ENCODE data around the gene EMSY. TPM values are rescaled to one million over a fixed set of nuclear protein-coding genes. Genes with fewer than 3 reads are reported as not detected.

Gene EMSY
- total and polyA plus RNA-seq, 2 donors (not counting 1 experiment from before 2014, with no cell fraction given): 27.4 to 59.7 TPM

DNA sequence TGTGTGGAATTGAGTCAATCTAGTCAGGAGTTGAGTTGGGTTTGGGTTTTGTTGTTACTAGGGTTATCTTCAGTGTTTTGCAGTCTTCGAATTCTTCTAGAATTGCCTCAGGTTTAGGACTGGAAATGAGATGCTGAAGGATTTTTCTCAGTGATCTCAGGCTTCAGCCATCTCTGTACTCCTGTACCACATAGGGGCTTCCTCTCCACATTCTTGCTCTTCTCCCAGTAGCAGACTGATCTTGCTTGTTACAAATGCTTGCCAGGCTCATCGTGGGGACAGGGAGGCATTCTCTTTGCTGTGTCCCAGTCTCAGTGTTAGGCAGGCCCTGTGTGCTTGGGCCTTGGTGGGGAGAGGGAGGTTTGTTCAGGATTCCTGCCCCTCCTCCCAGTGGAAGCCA lies 129.6 kb downstream of the EMSY start:
- Histone ChIP-seq H3K79me2 (ENCODE audit: control insufficient read depth, insufficient read depth, low read length) (no peaks in the 10 kb centered on the region), H3K9ac (ENCODE audit: low read length) (no peak overlapping the region), H3K36me3 (replicated peaks in 1 of 2; ENCODE audit: control extremely low read depth in 1 of 2, control insufficient read depth in 1 of 2, extremely low read depth in 1 of 2, insufficient read depth in 2 of 2, low read length in 1 of 2) (no peaks in the 10 kb centered on the region), H2AFZ (ENCODE audit: insufficient read depth, low read depth, low read length, poor library complexity, severe bottlenecking) (no peak overlapping the region), H3K4me2 (replicated peaks; ENCODE audit: low read depth, low read length, poor library complexity, severe bottlenecking) (no peak overlapping the region), H3K4me3 (ENCODE audit: control extremely low read depth in 1 of 5, extremely low read depth in 1 of 5, insufficient read depth in 1 of 5, low read depth in 2 of 5, low read length in 4 of 5) (no peak overlapping the region), H3K4me1 (ENCODE audit: control insufficient read depth in 2 of 2, insufficient read depth in 2 of 2, low read length in 2 of 2) (no peaks in the 10 kb centered on the region), H4K20me1 (ENCODE audit: control insufficient read depth, insufficient read depth, low read length, poor library complexity, severe bottlenecking) (no peaks in the 10 kb centered on the region), H3K27me3 (replicated peaks in 1 of 4; ENCODE audit: control extremely low read depth in 1 of 4, control insufficient read depth in 3 of 4, insufficient read depth in 4 of 4, low read length in 3 of 4) (peaks cover 0 to 19% (median 7%) of the 10 kb centered on the region in 4 experiments), H3K27ac (ENCODE audit: low read length in 2 of 2) (no peak overlapping the region), H3K9me3 (ENCODE audit: control extremely low read depth in 1 of 3, control insufficient read depth in 2 of 3, insufficient read depth in 1 of 3, low read length in 2 of 3) (peaks cover 0 to 1% (median 0%) of the 10 kb centered on the region in 3 donors)
- no peak for ATAC-seq (ENCODE audit: low read depth)
- no CpG with 5 or more reads among the region's 2 CpGs for WGBS (ENCODE audit: insufficient coverage)
- Mint-ChIP-seq H3K9me3 (ENCODE audit: insufficient read depth) (no peaks in the 10 kb centered on the region), H3K27me3 (peaks cover 24% of the 10 kb centered on the region), H3K27ac (no peak overlapping the region), H3K4me3 (no peak overlapping the region), H3K4me1 (no peaks in the 10 kb centered on the region)
- ChIA-PET CTCF (no interaction called here), POLR2A (no interaction called here)
- no peak for DNase-seq
- intact Hi-C loops (cut with micrococcal nuclease): no loop called here
- TF ChIP-seq, protein P1, sequence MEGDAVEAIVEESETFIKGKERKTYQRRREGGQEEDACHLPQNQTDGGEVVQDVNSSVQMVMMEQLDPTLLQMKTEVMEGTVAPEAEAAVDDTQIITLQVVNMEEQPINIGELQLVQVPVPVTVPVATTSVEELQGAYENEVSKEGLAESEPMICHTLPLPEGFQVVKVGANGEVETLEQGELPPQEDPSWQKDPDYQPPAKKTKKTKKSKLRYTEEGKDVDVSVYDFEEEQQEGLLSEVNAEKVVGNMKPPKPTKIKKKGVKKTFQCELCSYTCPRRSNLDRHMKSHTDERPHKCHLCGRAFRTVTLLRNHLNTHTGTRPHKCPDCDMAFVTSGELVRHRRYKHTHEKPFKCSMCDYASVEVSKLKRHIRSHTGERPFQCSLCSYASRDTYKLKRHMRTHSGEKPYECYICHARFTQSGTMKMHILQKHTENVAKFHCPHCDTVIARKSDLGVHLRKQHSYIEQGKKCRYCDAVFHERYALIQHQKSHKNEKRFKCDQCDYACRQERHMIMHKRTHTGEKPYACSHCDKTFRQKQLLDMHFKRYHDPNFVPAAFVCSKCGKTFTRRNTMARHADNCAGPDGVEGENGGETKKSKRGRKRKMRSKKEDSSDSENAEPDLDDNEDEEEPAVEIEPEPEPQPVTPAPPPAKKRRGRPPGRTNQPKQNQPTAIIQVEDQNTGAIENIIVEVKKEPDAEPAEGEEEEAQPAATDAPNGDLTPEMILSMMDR (IDR thresholded peaks at IDR 0.05): no peak
- no peak for TF ChIP-seq EZH2 (IDR thresholded peaks at IDR 0.05; ENCODE audit: borderline replicate concordance, insufficient read depth, low read depth, low read length, poor library complexity, severe bottlenecking)

GRCh38 chr11:76574879-76575278 lies 130.1 kb downstream of the EMSY start:
- H3K27ac Mint-ChIP-seq: no peak overlapping the region
- ATAC-seq (ENCODE audit: low read depth): no peak
- H3K4me1 Mint-ChIP-seq: no peaks in the 10 kb centered on the region
- no peaks in the 10 kb centered on the region for H3K9me3 Mint-ChIP-seq (ENCODE audit: insufficient read depth)
- DNase-seq: no peak
- WGBS (ENCODE audit: insufficient coverage): 80% methylated on average over 1 of the region's 1 CpG
- Histone ChIP-seq H4K20me1 (ENCODE audit: control insufficient read depth, insufficient read depth, low read length, poor library complexity, severe bottlenecking) (no peaks in the 10 kb centered on the region), H3K4me3 (ENCODE audit: control extremely low read depth in 1 of 5, extremely low read depth in 1 of 5, insufficient read depth in 1 of 5, low read depth in 2 of 5, low read length in 4 of 5) (no peak overlapping the region), H3K36me3 (replicated peaks in 1 of 2; ENCODE audit: control extremely low read depth in 1 of 2, control insufficient read depth in 1 of 2, extremely low read depth in 1 of 2, insufficient read depth in 2 of 2, low read length in 1 of 2) (no peaks in the 10 kb centered on the region), H2AFZ (ENCODE audit: insufficient read depth, low read depth, low read length, poor library complexity, severe bottlenecking) (no peak overlapping the region), H3K9ac (ENCODE audit: low read length) (no peak overlapping the region), H3K27ac (ENCODE audit: low read length in 2 of 2) (no peak overlapping the region), H3K79me2 (ENCODE audit: control insufficient read depth, insufficient read depth, low read length) (no peaks in the 10 kb centered on the region), H3K27me3 (replicated peaks in 1 of 4; ENCODE audit: control extremely low read depth in 1 of 4, control insufficient read depth in 3 of 4, insufficient read depth in 4 of 4, low read length in 3 of 4) (peaks cover 0 to 19% (median 7%) of the 10 kb centered on the region in 4 experiments), H3K4me2 (replicated peaks; ENCODE audit: low read depth, low read length, poor library complexity, severe bottlenecking) (no peak overlapping the region), H3K9me3 (ENCODE audit: control extremely low read depth in 1 of 3, control insufficient read depth in 2 of 3, insufficient read depth in 1 of 3, low read length in 2 of 3) (peaks cover 0 to 1% (median 0%) of the 10 kb centered on the region in 3 donors), H3K4me1 (ENCODE audit: control insufficient read depth in 2 of 2, insufficient read depth in 2 of 2, low read length in 2 of 2) (no peaks in the 10 kb centered on the region)
- TF ChIP-seq, protein P1 (IDR thresholded peaks at IDR 0.05): no peak
- no peak for TF ChIP-seq EZH2 (IDR thresholded peaks at IDR 0.05; ENCODE audit: borderline replicate concordance, insufficient read depth, low read depth, low read length, poor library complexity, severe bottlenecking)
- ChIA-PET CTCF (no interaction called here), POLR2A (no interaction called here)
- intact Hi-C loops (cut with micrococcal nuclease): no loop called here
- peaks cover 26% of the 10 kb centered on the region for H3K27me3 Mint-ChIP-seq
- H3K4me3 Mint-ChIP-seq: no peak overlapping the region
